Activated CD4-positive, alpha-beta T cell treated with anti-CD3 and anti-CD28 coated beads, Interleukin-2, amount 50 U/mL, for 16 hours (primary cell): ENCODE results near the gene GRHPR.
"Not testable (repeated sequence)": the region's sequence is repeated elsewhere in the genome, so short reads cannot be mapped to it uniquely, and the experiment has no call there.

Source experiments
- DNase-seq: peaks from one replicate; pipeline ENCODE4 v3.0.0-alpha.2; 2020

GRHPR gene

GRCh38 chr9:37424204-37424685 lies 1.7 kb downstream of the GRHPR start:
- DNase-seq: no peak

GRCh38 chr9:37424686-37425297 lies 2.3 kb downstream of the GRHPR start:
- no peak for DNase-seq

GRCh38 chr9:37425298-37425752 lies 2.8 kb downstream of the GRHPR start:
- DNase-seq: no peak

- DNase-seq: not testable (repeated sequence)
Observed at GRCh38 chr9:37426431-37426830, 3.9 kb downstream of the GRHPR start.

GRCh38 chr9:37426846-37427245 lies 4.3 kb downstream of the GRHPR start:
- no peak for DNase-seq

GRCh38 chr9:37428345-37428744 lies 5.8 kb downstream of the GRHPR start:
- no peak for DNase-seq

GRCh38 chr9:37429441-37430285 lies 7.2 kb downstream of the GRHPR start:
- no peak for DNase-seq

- DNase-seq: no peak
Observed at GRCh38 chr9:37430841-37431597, 8.5 kb downstream of the GRHPR start.

GRCh38 chr9:37432020-37432419 lies 9.5 kb downstream of the GRHPR start:
- DNase-seq: no peak

GRCh38 chr9:37433867-37434371 lies 11.4 kb downstream of the GRHPR start:
- no peak for DNase-seq

GRCh38 chr9:37436540-37436939 lies 14.0 kb downstream of the GRHPR start:
- no peak for DNase-seq

- no peak for DNase-seq
Observed at GRCh38 chr9:37437010-37437409, 14.5 kb downstream of the GRHPR start.

GRCh38 chr9:37437621-37438020 lies 15.1 kb downstream of the GRHPR start:
- DNase-seq: no peak

- no peak for DNase-seq
Observed at GRCh38 chr9:37438359-37438758, 15.9 kb downstream of the GRHPR start.

- DNase-seq: no peak
Observed at GRCh38 chr9:37441776-37442370, 19.4 kb downstream of the GRHPR start.

GRCh38 chr9:37442556-37442955 lies 20.1 kb downstream of the GRHPR start:
- DNase-seq: no peak

- DNase-seq: no peak
Observed at GRCh38 chr9:37443566-37443965, 21.1 kb downstream of the GRHPR start.

- DNase-seq: no peak
Observed at GRCh38 chr9:37444890-37445289, 22.4 kb downstream of the GRHPR start.

GRCh38 chr9:37445832-37446231 lies 23.3 kb downstream of the GRHPR start:
- no peak for DNase-seq

- DNase-seq: no peak
Observed at GRCh38 chr9:37446401-37446800, 23.9 kb downstream of the GRHPR start.

- DNase-seq: no peak
Observed at GRCh38 chr9:37447111-37447510, 24.6 kb downstream of the GRHPR start.

GRCh38 chr9:37449862-37450632 lies 27.6 kb downstream of the GRHPR start:
- DNase-seq: no peak
